KBM-7 (cell line): ENCODE measurements around the gene BARHL2.
A peak's percentile ranks its signal among the peaks of the same experiment; 100 is the strongest.

Source experiments
- DNase-seq: peaks from one replicate; pipeline ENCODE4 v3.0.0-alpha.2; 2015
- in situ Hi-C: fragments of 300-500 bp; cut with MboI; formaldehyde crosslinking; loops from 2 replicates; pipeline ENCODE4 v1.14.3; 2020; ENCODE audit warnings: low sequenced_read_pairs, low pct_unique_long_range_greater_than_20kb, mixed read lengths

Gene BARHL2

DNA sequence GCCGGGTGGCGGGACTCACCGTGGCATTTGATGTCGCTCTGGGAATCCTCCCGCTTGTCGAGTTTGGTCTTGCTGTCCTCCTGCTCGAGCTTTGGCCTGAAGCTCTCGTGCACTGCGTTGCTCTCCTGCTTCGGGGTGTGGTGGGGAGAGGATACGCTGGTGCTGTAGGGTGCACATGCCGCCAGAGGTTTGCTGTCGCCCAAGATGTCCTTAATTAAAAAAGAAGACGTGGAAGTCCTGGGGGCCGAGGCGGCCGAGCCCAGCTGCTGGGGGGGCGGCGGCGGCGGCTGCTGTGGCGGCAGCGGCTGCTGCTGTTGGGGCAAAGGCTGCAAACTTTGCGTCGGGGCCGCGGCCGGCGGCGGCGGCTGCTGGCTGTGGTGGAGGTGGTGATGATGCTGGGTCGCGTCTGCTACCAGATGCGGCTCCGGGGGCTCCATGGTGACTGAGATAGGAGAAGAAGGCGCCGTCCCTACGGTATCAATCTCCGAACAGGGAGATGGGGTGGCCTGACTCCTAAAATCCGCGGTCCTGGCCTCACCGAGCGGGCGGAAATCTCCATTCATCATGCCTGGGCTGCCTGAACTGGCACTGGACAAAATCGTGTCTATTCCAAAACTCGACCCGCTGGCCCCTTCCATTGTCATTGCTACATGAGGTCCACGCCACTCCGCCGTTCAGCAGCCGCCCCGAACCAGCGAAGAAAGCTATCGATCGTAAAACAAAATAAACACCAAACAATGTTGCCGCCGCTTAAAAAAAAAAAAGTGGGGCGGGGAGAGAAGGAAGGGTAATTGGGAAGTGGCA is at the start of gene BARHL2:
BARHL2 (minus strand) TSS at position 751 of the 804 bp plus-strand sequence; CDS start at position 644, 107 bp downstream.
- in situ Hi-C loops = no loop called here

DNA sequence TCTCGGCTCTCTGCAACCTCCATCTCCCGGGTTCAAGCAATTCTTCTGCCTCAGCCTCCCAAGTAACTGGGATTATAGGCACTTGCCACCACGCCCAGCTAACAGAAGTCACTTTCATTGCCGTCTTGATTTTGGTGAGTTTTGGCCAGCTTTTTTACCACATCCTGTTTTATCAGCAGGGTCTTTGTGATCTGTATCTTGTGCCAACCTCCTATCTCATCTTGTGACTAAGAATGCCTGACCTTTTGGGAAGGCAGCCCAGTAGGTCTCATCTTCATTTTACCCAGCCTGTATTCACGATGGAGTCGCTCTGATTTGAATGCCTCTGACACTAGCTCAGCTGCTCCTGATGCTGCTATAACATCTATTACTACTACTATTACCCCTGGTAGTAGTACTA is 46.8 kb upstream of the BARHL2 start:
- no peak for DNase-seq
- in situ Hi-C loops = no loop called here

More for the DNA sequence above, at the start of gene BARHL2:
- no peak for DNase-seq

DNA sequence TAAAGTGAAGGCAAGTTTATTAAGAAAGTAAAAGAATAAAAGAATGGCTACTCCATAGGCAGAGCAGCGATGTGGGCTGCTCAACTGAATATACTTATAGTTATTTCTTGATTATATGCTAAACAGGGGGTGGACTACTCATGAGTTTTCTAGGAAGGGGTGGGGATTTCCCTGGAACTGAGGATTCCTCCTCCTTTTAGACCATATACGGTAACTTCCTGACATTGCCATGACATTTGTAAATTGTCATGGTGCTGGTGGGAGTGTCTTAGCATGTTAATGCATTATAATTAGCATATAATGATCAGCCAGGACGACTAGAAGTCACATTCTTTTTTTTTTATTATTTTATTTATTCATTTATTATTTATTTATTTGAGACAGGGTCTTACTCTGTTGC is 46.4 kb upstream of the BARHL2 start:
- no peak for DNase-seq
- in situ Hi-C loops = no loop called here

DNA sequence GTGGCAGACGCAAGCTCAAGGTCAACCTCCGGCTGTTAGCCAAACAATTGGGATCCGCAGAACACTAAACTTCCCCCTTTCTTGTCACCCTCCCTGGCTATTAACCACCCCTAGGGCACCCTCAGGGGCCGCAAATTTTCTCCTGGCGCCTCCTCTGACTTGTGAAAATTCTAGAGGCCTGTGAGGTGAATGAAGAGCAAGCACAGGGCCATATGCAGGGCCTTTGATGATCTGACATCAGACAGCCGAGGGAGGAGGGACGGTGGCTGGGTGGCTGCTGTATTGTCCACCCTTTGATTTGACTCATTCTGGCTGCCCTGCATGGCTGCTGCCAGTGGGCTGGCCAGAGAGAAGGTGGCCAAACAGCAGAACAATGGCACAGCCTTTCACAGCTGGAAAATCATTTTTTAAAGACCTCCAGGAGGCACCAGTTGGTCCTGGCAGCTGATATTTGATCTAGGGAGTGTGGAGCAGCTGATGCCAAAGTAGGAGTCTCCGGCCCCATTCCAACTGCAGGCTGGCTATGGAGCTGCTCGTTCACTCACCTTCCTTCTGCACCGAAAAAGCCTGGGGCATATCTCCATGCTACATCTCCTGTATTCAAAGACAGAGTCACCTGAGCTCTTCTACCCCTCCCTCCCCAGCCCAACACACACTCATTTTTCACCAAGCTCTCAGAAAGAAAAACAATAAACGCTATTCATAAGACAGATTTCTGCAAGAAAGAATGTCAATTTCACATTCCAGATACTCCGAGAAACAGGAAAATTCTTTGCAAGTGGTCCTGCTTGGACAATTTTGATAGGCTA is 44.9 kb upstream of the BARHL2 start:
- in situ Hi-C loops = no loop called here
- no peak for DNase-seq

DNA sequence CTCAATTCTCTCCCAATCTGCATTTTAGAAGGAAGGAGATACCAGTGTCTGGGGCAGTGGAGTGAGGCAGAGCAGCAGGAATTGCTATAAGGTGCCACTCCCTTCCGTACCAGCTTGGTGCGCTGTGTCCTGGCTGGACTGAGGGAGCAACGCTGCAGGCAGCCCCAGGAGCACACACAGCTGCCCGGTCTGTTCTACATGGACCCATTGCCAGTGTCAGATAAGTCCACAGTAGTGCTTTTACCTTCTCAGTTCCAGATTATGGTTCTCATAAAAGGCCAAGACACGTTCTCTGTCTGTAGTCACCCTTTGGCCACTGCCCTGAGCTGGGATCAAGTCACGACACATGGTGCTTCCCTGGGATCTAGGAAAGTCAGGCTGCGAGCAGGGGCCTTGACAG is 44.1 kb upstream of the BARHL2 start:
- in situ Hi-C loops = no loop called here
- no peak for DNase-seq

DNA sequence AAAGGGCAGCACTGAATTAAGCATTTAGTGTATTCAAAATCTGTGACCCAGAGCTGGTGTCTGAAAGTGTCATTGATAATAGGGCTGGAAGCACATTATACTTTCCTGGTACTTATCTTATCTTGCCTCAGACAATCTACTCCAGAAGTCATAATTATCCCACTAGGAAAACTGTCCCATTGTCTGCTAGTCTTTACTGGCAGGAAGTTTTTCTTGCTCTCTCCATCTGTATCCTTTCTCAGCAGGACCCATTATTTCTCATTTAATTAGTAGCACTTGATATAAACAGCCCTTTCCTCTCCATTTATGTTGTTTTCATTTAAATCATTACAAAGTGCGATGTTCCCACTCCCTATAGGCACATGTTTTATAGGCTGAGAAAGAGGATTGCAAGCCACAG is 36.5 kb upstream of the BARHL2 start:
- in situ Hi-C loops = no loop called here
- DNase-seq = no peak

DNA sequence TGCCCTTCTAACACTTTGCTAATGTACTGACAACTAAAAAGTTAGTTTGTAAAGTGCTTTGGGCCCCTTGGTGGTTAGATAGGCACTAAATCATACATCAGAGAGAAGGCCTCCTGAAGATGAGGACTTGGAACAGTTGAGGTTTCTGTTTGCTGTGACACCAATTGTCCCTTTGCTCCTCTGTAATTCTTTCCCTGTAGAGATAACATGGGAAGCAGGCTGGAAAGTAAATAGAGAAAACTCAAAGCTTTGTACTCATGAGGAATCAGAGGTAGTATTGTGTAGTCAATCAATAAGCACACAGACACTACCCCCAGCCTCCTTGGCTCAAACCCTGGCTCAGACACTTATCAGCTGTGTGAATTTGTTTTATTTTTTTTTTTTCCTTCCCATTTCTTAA is 31.6 kb upstream of the BARHL2 start:
- in situ Hi-C loops = no loop called here
- DNase-seq = no peak

DNA sequence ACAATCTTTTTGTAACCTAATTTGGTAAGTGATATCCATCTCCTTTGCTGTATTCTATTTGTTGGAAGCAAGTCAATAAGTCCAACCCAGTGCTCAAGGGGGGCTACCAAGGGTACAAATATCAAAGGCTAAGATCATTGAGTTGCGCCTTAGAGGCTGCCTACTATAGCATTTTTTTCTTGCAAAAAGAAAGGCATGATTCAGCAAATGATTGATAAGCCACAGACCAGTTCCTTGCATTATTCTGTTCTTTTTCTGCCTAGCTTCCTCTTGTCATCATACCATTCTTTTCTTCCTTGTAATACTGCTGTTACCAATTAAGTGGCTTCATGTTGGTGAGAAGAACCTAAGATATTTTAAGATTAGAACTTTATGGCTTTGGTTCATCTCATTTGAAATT is 29.8 kb upstream of the BARHL2 start:
- DNase-seq = no peak
- in situ Hi-C loops = no loop called here

DNA sequence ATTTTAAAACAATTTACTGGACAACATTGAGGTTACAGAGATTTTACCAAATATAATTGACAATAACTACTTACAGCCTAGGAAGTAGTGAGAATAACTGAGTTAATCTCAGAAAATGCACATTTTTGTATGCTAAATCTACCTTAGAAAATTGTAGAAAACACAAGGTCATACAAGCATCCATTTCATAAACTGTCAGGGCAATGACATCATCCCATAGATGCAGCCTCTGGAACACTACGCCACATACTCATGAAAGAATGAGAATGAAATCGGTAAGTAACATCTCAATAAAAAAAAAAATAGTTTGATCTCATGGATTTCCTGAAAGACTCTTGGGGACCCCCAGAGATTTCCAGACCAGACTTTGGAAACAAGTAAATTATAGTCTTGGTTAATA is 28.9 kb upstream of the BARHL2 start:
- in situ Hi-C loops = no loop called here
- no peak for DNase-seq

DNA sequence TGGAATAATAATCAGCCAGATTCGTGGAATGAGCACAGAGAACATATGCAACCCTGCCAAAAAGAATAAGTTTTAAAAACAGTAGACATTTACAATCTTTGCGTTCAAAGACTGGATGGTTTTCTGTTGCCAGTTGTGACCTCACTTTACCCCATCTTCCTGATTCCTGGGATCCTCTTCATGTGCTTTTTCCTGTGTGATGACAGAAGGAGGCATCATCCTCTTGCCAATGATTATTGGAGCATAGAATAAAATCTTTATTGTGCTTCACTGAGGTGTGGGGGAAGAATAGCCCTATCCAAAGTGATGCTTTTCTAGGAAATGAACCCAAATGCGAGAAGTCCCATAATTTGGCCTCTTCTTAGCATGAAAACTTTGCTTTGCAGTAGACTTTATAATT is 15.0 kb upstream of the BARHL2 start:
- in situ Hi-C loops = no loop called here
- no peak for DNase-seq

DNA sequence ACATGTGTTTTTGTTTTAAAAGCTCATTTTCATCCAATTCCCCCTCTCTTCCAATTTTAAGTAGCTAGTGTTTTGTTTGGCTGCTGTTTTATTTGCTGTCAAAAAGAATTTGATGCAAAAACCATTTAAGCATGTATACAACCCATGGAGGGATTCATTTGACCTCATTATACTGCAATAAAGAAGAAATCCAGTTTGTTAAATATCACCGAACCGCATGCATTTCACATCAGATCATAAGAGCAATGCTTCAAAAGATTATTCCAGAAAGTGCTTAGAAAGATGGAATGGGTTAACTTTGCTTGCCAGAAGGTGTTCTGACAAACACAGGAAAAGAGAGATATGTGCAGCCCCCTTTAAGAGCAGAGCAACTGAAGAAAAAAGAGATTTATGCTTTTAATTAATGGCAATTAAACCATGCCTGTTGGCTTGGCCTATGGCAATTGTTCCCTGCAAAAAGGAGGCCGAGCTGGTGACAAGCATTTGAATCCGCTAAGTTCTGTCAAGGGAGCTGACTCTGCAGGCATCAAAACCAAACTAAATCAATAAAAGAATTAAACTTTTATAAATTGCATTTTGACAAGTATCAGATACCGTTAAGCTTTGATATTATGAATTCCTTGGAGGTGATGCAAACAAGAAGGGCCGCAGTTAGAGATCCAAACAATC is 14.4 kb upstream of the BARHL2 start:
- DNase-seq = no peak
- in situ Hi-C loops = no loop called here

DNA sequence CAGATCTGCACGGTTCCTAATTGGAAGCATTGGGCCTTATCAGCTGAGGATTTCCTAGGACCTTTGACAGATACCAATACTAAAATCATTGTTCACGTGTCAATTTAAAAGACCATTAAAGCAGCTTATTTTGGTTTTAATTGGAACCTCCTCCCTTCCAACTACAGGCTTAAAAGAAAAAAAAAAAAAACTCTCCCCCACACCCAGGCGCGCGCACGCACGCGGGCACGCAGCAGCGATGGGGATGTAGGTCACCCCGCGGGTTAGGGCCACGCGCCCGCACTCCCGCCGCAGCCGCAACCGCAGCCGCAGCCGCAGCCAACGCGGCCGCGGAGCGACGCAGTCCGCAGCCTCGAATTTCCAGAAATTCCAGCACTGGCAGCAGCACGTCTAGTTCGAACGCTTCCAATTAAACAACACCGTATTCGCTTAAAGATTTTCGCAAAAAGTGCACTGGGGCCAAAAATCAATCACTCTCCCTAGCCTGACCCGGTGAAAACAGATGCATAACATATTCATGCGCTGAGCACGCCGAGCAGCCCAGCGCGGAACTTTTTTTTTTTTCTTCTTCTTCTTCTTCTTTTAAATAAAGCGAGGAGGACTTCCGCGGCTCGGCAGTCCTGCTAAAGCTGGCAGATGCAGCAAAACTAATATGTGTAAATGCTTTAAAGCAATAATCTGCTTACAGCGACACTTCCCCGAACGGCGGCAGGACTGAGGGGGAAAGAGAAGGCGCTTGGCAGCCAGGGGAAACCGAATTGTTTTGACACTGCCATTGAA is 13.3 kb upstream of the BARHL2 start:
- in situ Hi-C loops = no loop called here
- peak; percentile 72 for DNase-seq

DNA sequence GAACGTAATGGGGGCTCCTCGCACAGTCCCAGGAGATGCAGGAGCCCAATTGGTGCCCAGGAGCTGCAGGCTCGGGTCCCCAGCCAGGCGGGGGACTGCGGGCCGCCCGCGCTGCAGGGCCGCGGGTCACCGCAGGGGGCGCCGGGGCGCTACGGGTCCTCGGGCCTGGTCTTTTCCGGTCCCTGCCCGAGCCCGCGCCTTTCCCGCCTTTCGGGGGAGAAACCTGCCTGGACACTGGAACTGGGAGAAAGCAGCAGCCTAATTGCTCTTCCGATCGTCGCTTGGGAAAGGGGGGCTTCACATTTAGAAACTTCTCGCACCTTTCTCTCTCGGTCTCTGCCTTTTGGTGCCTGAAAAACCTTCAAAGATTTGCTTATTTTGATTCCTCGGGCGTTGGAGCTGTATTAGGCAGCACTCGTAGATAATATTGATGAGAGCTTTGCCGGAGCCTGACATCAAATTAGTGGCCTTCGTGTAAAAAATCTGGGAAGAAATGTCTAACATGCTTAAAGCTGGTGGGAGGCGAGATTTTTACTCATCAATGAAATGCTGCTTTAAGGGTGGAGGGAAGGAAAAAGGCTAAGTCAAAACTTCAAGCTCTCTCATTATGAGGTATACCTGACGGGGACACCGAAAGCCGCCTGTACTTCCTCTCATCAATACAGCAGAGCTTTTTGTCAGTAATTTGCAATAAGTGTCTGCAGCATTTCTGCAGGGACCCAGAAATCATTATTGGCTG is 12.6 kb upstream of the BARHL2 start:
- DNase-seq = peak; percentile 26
- in situ Hi-C loops = no loop called here

DNA sequence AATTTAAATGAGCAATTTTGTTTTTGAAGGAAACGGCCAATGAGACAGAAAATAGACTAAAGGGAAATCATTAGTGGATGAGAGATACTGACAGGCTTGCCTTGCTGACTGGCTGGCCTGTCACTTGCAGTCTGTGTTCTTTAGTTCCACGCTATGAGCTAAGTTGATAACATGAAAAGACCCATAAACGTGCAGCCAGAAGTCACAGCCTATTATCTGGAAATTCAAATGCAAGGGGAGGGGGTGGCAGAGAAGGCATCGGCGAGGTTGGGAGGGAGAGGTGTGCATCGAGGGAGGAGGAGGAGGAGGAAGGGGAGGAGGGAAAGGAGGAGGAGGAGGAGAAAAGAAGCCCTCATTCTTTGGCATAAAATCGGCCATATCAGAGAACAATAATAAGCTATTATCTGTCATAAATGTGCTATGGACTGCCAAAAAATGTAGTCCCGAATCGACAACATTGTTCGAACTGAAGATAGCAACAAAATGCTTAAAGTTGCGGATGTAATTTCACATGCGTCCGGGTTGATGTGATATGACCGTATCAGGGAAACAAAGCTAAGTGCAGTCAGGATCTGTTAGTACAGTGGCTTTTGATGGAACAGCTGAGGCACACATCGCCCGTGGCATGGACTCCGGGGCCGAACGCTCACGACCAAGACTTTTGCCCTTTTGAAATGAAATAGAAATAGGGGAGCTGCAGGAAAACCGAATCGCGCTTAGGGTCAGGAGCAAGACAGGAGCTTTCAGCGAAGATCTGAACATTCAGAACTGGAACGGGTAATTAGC is 11.6 kb upstream of the BARHL2 start:
- no peak for DNase-seq
- in situ Hi-C loops = no loop called here

DNA sequence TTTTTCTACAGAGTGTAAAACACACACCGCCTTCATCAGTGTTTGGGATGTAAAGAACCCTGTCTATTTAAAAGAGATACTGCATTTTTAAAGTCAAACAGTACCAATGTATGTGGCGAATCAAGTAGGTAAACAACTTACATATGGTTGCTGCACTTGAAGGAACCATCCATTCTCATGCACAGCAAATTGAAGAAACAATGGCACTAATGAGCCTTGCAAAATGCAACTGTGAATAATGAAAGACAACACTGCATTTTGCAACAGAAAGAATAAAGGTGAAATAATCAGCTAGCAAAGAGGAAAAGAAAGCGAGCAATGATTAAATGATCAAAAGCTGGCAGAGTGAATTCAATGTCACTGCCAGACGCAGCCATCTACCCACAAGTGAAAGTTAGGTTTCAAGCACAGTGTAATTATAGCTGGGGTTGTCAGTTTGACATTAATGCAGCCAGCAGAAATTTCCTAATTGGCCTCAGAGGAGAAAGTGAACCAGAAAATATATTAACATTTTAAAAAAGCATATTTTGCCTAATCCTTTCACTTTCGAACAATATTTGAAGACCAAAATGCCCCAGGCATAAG is 10.9 kb upstream of the BARHL2 start:
- DNase-seq = no peak
- in situ Hi-C loops = no loop called here

DNA sequence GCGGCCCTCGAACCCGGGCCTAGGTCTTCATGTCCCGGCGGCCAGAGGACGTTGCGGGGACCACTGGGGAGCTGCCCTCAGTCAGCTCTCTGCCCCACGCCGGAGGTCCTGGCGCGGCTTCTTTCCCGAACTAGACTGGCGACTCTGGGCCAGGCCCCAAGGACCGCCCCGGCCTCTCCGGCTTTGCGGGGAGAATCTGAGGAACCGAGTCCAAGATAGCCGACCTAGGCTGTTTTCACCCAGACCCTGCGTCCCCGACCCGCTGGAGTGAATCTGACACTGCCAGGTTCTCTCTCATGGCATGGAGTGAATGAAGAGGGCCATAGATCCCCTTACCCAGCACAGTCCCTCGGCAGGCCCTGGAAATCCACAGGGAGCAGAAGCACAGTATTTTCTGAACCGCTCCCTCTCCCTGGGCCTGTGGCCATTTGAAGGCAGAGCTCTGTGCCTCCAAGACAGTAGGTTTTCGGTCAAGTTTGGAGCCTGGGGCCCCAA is 9.9 kb upstream of the BARHL2 start:
- in situ Hi-C loops = no loop called here
- DNase-seq = no peak

DNA sequence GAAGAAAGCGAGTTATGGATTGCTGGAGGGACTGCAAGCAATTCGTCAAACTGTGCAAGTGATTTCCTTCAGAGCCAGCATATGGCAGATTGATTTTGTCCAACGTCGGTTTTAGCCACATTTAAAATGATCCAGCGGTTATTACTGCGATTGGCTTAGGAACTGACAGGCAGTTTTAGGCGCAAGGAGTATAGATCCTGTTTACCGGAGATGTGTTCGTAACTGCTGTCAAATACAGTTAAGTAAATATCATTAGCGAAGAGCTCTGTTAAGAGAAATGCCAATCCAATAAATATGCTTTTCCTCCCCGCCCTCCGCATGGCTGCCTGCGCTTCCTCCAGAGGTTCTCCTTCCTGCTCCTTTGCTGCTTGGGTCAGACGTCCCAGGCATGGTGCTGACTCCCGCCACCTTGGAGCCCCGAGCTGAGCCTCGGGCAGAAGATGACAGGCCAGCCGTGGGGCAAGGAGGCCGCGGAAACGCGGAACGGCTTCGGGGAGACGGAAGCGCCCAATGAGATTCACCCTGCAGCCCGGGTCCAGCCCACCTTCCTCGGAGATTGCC is 9.4 kb upstream of the BARHL2 start:
- DNase-seq = no peak
- in situ Hi-C loops = no loop called here
